ENCODE data around the gene DNMBP. TPM values are rescaled to one million over a fixed set of nuclear protein-coding genes. Genes with fewer than 3 reads are reported as not detected.

DNMBP gene
- total RNA-seq: 15.9 TPM

GRCh38 chr10:100009793-100010676 lies at the start of gene DNMBP:
Gene DNMBP (minus strand): TSS chr10:100009947. CDS start chr10:99972124, 37,823 bp downstream.
- intact Hi-C loops (cut with DNase I): loop anchor here (1.0 to 10.0 kb wide), 6 partner anchors 33 to 385 kb away; partner anchors contain the start of genes COX15, CUTC, ERLIN1 and SLC25A28
- DNase-seq (ENCODE audit: low spot score in 2 of 2): peak; percentile 14 to 89
- no peaks in the 10 kb centered on the region for H3K9me3 ChIP-seq

GRCh38 chr10:100057948-100058347 lies 48.2 kb upstream of the DNMBP start:
- intact Hi-C loops (cut with DNase I): no loop called here
- no peaks in the 10 kb centered on the region for H3K27me3 ChIP-seq
- H3K27ac ChIP-seq: no peak overlapping the region
- H3K4me3 ChIP-seq: no peak overlapping the region
- no peak for DNase-seq (ENCODE audit: low spot score in 2 of 2)
- H3K9me3 ChIP-seq: peaks cover 0 to 5% of the 10 kb centered on the region in 2 donors
- no peaks in the 10 kb centered on the region for H3K36me3 ChIP-seq
- no peaks in the 10 kb centered on the region for H3K4me1 ChIP-seq
- no peak for TF ChIP-seq CTCF (IDR thresholded peaks at IDR 0.05)

More at GRCh38 chr10:100009793-100010676, at the start of gene DNMBP:
- H3K4me3 ChIP-seq: peak within 1 kb of the TSS; percentile 78 to 98
- peak; percentile 35 to 85 (median 49) for TF ChIP-seq CTCF (IDR thresholded peaks at IDR 0.05)
- H3K27me3 ChIP-seq: no peaks in the 10 kb centered on the region
- H3K36me3 ChIP-seq: no peaks in the 10 kb centered on the region
- H3K4me1 ChIP-seq: peaks cover 3 to 19% of the 10 kb centered on the region in 2 donors
- H3K27ac ChIP-seq: peak within 1 kb of the TSS; percentile 65 to 80

GRCh38 chr10:100053686-100054460 lies 44.1 kb upstream of the DNMBP start:
- Histone ChIP-seq H3K4me3 (no peak overlapping the region), H3K27ac (no peak overlapping the region), H3K9me3 (peaks cover 0 to 5% of the 10 kb centered on the region in 2 donors), H3K36me3 (no peaks in the 10 kb centered on the region), H3K4me1 (no peaks in the 10 kb centered on the region), H3K27me3 (no peaks in the 10 kb centered on the region)
- intact Hi-C loops (cut with DNase I): no loop called here
- no peak for TF ChIP-seq CTCF (IDR thresholded peaks at IDR 0.05)
- no peak for DNase-seq (ENCODE audit: low spot score in 2 of 2)

- Histone ChIP-seq H3K4me3 (no peak overlapping the region), H3K4me1 (no peaks in the 10 kb centered on the region), H3K27me3 (no peaks in the 10 kb centered on the region), H3K27ac (no peak overlapping the region), H3K9me3 (no peaks in the 10 kb centered on the region), H3K36me3 (no peaks in the 10 kb centered on the region)
- TF ChIP-seq CTCF (IDR thresholded peaks at IDR 0.05): peak; percentile 70 to 92 (median 86)
- peak in 1 of 2 donors; percentile 92 for DNase-seq (ENCODE audit: low spot score in 2 of 2)
- intact Hi-C loops (cut with DNase I): loop anchor here (1.0 kb wide), 1 partner anchor 200 kb away; no protein-coding TSS in a partner anchor
Observed at GRCh38 chr10:100046021-100046486, 36.3 kb upstream of the DNMBP start.

GRCh38 chr10:100045592-100045991 lies 35.8 kb upstream of the DNMBP start:
- no peaks in the 10 kb centered on the region for H3K4me1 ChIP-seq
- TF ChIP-seq CTCF (IDR thresholded peaks at IDR 0.05): no peak
- no peaks in the 10 kb centered on the region for H3K9me3 ChIP-seq
- no peaks in the 10 kb centered on the region for H3K27me3 ChIP-seq
- intact Hi-C loops (cut with DNase I): no loop called here
- no peak for DNase-seq (ENCODE audit: low spot score in 2 of 2)
- no peak overlapping the region for H3K27ac ChIP-seq
- H3K4me3 ChIP-seq: no peak overlapping the region
- H3K36me3 ChIP-seq: no peaks in the 10 kb centered on the region

All from ascending aorta (tissue), 2 donors.